HG03571 (cell line): Measurements from ENCODE around the gene CERK.

Source experiments
- ATAC-seq: cut with Tn5 transposase; IDR thresholded peaks from one replicate; pipeline ENCODE4 v1.9.1; 2021; ENCODE audit not compliant: unreplicated experiment

CERK gene

DNA sequence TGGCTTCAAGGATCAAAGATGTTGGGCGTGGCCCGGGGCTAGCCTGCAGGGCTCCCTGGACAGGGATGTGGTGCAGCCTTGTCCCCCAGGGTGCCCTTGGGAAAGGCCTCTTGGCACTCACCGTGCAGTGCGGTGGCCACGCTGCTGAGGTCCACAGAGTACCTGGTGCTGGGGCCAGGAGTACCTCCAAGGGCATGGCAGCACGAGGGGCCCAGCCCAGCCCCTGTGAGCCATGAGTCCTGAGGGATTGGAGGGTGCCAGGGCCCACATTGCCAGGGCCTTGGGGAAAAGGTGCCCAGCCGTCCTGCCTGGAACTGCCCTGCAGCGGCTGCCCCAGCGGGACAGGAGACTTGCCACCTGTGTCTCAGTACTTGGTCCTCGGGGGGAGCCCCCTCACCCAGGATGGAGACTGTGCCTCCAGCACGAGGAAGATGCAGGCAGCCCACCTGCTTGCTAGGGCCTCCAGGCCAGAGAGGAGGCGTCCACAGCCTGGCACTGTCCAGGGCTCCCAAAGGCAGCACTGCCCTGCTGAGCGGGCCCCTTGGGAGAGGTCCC is 73.7 kb downstream of the CERK start:
- ATAC-seq = no peak

GRCh38 chr22:46663436-46664100 is 74.5 kb downstream of the CERK start:
- ATAC-seq = no peak

- no peak for ATAC-seq
Observed at GRCh38 chr22:46663001-46663400, 75.1 kb downstream of the CERK start.

- ATAC-seq = no peak
Observed at GRCh38 chr22:46662226-46662625, 75.8 kb downstream of the CERK start.

GRCh38 chr22:46661221-46661851 is 76.7 kb downstream of the CERK start:
- no peak for ATAC-seq

DNA sequence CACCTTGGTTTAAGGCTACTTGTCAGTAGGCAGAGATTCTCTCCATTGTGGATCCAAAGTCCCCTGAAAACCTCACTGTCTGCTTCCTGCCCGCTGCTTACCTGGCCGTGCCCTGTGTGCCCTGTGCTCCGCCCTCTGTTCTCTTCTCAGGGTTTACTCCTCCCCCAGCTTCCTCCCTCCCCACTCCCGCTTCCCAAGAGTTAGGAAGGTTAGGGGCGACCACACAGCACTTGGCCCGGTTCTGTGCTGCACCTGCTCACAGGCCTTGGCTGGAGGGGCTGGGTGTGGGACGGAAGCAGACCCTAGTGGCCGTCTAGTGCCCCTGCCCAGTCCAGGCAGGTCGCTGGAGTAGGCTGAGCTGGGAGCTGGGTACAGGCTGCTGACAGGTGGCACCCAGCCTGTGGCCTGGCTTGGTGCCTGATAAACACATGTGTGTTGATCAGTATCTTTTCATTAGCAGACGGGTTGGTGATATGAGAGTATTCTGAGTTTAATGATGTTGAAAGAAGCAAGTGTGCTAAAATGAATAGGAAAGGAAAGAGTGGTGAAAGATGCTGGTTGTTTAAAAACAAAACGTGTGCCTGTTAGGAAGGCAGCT is 77.3 kb downstream of the CERK start:
- no peak for ATAC-seq

DNA sequence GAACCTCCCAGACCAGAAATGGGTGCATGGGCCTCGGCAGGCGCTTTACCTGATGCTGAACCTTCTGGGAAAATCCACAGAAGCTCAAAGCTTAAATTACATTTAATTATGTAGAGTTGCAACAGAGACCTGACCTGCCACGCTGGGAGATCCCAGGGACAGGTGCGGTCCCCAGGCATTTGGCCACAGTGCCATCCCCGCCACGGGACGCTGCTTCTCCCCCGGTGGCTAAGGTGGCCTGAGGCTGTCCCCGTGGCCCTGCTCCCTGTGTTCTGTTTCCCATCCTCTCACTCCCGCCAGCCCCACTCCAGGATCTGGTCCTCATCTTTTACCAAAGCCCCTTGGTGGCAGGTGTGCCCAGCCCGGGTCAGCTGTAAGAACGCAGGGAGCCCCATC is 78.3 kb downstream of the CERK start:
- no peak for ATAC-seq

- ATAC-seq = no peak
Observed at GRCh38 chr22:46659059-46659790, 78.8 kb downstream of the CERK start.

GRCh38 chr22:46657996-46658947 is 79.8 kb downstream of the CERK start:
- no peak for ATAC-seq

GRCh38 chr22:46657655-46657953 is 80.4 kb downstream of the CERK start:
- ATAC-seq = no peak

- ATAC-seq = no peak
Observed at GRCh38 chr22:46656856-46657654, 81.0 kb downstream of the CERK start.

DNA sequence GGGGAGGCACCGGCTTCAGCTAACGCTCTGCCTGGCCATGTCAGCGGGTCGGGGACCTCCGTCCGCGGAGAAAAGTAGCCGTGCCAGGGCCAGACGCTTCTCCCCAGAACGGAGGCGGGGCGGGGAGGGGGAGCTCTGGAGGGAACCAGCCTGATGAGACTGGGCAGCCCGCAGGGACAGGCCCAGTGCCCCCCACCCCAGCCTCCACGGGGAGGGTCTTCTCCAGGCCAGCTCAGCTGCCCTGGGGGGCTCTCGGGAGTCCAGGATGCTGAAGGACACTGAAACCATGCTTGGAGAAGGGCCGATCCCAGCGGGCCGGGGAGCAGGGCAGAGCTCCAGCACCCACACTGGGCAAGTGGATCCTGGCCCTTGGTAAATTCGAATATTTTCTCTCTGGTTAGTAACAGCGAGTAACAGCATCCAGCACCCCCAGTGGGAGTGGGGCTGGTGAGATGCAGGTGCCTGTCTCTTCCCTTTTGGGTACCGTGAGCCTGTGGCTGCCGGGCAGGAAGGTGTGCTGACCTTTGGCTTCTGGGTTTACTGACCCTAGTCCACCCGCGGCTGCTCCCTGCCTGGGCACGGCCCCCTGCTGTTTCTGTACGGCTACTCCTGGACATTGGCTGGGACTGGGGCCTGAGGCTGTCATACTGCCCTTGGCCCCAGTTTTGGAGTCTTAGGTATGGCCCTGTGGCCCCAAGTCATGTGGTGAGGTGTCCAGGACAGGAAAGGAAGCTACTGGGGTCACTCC is 82.0 kb downstream of the CERK start:
- ATAC-seq = no peak

DNA sequence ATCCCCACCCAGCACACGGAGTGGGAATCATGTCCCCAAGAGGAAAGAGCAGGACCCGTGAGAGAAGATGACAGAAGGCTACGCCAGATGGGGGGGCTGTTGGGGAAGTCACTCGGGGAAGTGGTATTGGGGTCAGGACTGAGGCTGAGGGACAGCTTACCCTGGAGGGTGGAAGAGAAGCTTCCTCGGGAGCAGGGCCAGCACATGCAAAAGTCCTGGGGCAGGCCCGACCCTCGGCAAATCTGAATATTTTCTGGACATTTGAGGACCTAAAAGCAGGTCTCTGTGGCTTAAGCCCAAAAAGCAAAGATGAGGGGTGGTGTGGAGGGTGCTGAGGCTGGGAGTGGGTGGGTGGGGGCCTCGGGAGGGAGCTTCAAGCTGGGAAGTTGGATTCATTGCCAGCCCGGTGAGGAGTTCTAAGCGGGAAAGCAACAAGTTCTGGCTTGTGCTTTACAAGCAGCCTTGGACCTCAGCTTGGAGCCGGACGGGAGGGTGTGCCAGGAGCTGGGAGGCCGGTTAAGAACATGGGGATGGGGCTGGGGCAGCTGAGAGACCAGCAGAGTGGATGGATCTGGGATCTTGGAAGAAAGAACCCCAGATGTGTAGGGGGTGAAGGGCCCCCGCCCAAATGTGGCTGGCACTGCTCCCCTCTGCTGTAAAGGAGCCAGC is 83.0 kb downstream of the CERK start:
- no peak for ATAC-seq

- no peak for ATAC-seq
Observed at GRCh38 chr22:46654426-46654825, 83.6 kb downstream of the CERK start.

- no peak for ATAC-seq
Observed at GRCh38 chr22:46653596-46653995, 84.5 kb downstream of the CERK start.

- no peak for ATAC-seq
Observed at GRCh38 chr22:46652847-46653331, 85.2 kb downstream of the CERK start.

- no peak for ATAC-seq
Observed at GRCh38 chr22:46652081-46652846, 85.8 kb downstream of the CERK start.

DNA sequence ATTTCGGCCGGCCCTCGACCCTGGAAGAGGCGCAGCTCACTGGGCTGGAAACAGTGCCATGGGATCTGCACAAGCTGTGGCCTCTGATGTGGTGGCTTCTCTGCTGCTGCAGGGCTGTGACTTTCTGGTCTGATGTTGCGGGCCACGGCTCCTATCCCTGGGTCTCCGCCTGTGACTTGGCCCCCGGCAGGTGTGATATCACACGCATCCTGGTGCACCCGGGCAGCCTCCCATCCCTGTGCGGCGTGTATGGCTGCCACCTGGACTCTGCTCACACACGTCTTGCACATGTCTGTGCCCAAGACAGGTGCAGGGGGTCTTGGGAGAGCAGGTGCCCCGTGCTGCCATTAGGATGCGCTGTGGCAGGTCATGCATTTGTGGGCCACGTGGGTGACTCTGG is 86.7 kb downstream of the CERK start:
- no peak for ATAC-seq
